Hematopoietic multipotent progenitor cell treated with erythropoietin and hydrocortisone succinate and interleukin-3 and kit ligand, for 4 days (in vitro differentiated cells): ENCODE results near the gene CUL2.
"Not testable (repeated sequence)": the region's sequence is repeated elsewhere in the genome, so short reads cannot be mapped to it uniquely, and the experiment has no call there.

ENCODE experiments used
- DNase-seq: peaks from one replicate; pipeline ENCODE4 v3.0.0-alpha.2; 2015

The CUL2 gene

DNA sequence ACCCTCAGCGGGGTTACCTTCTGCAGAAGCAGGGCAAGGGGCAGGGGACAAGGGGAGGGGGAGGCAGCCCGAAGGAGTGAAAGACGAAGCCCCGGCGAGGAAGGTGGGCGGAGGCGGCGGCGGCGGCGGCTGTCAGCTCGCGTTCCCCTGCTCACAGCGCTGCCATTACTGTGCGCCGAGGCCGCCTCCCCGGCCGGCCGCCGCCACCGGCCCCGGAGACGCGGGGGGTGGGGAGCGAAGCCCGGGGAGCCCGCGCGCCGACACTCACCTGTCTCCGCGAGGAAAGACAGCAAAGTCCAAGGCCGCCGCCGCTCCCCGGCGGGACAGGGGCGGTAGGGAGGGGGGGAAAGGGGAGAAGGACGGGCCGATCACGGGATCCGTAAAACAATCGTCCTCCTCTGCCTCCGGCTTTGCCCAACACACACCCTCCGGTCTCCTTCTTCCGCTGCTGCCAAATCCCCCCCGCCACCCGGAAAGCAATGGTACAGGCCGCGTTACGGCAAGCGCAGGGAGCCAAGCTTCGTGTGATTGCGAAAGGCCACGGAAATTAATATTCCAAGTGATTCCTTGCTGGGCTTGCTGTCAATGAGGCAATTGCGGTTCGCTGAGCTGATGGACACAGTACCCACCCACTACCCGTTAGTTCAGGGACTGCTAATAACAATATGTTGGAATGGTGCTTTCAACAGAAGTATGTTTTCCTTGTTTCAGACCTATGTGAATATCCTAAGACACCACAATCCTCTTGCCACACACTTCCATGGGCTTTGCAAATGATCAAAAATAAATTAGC, at the start of gene CUL2:
CUL2 (minus strand) TSS at position 180 of the 793 bp plus-strand sequence. CDS start 19,024 bp downstream, outside the sequence.
- DNase-seq: peak; percentile 96

DNA sequence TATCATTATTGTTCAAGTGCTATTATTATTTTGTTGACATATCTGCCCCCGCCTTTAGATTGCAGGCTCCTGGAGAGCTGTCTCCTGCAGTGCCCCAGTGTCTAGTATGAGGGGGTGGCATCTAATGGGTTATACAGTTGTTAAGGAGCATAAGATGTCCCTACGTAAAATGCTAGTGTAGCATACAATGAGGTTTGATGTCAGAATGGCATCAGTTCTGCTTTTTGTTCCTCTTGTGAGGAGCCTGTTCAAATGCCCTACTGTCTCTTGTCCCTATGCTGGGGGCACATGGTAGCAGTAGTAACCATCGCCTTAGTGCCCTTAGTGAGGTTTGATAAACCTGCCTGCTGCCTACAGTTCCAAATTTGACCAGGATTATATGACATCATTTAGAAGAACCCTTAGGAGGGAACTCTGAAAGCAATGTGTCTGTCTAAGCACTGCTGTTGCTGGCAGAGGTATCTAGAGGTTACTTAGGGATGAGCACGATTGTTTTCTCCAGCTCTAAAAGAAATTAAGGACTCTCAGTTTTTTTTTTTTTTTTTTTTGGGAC, 46.2 kb upstream of the CUL2 start:
- DNase-seq: peak; percentile 33

DNA sequence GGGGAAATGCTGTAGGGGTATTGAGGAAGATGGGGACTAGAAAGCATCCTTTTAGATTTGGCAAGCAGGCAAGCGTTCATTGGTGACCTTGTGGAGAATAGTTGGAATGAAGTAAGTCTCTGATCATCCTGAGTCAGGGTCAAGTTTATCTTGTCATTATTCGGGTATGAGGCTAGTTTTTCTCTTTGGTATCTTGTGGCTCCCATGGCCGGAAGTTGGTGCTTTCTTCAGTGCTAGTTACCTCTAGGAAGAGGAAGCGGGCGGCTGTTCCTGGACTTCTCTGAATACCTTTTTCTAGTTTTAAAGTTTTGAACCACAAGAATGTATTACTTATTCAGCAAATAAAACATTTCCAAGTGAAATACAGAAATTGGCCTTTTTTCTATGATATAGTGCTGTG, 45.7 kb upstream of the CUL2 start:
- DNase-seq: no peak

DNA sequence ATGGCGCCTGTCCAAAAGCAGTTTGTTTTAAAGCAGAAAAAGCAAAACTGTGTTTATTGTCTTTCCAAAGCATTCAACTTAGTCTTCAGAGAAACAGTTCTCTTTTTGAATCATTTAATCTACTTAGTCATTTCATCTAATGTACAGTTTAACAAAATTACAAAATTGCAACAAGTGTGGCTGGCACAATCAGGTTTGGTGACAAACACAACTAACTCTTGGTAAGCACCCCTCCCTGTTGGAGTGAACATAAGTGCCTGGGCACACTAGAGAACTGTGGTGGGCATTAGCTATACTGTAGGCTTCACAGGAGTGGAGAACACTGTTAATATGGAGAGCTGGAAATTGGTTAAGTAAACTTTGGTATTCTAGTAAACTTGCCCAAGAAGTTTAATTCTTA, 43.4 kb upstream of the CUL2 start:
- DNase-seq: no peak

DNA sequence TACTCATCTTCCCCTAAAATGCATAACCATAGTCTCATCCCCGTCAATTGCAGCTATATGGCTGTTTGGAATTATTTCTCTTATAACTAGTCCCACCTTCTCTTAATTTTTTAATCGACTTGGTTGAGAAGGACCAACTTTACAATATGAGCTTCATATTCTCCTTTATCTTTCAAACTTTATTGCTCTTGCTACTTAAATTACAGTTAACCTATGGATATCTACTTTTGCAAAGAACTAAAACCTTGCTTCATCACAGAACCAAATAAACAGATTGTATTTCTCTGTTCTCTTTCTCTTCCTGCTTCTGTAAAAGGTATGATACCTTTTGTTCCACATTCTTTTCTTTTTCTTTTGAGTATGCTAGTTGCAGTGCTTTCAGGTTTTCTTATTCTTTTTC, 42.6 kb upstream of the CUL2 start:
- no peak for DNase-seq

DNA sequence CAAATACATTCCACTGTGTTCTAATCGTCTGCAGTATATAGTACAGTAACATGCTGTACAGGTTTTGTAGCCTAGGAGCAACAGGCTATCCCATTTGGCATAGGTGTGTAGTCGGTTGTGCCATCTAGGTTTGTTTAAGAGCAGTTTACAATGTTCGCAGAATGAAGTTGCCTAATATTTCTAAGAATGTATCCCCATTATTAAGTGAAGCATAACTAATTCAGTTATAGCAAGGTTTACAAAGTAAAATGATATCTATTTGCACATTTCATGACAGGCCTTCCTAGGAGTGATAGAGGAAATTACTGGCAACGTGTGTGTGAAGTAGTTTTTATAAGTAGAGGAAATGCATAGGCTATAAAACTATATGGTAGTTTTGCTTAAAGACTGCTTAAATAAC, 40.5 kb upstream of the CUL2 start:
- no peak for DNase-seq

DNA sequence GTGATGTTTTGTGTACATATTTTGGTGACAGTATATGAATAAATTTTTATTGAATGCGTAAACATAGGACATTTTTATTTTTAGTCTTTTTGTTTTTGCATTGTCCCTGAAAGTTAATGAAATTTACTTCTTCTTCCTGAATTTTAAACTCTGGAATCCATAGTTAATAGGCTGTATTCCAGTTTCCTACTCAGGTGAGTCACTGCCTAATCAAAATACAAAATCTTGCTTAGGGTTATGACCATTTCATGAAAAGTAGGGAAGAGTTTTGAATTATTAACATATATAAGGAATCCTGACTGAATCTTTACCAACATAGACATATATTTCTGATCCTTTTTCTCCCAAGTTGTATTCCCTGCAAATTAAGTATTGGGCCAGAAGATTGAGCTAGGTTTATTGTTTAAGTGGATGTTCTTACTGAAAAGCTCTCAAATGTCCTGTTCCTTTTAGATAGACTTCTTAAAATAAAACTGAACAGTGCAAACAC, 39.1 kb upstream of the CUL2 start:
- DNase-seq: no peak

DNA sequence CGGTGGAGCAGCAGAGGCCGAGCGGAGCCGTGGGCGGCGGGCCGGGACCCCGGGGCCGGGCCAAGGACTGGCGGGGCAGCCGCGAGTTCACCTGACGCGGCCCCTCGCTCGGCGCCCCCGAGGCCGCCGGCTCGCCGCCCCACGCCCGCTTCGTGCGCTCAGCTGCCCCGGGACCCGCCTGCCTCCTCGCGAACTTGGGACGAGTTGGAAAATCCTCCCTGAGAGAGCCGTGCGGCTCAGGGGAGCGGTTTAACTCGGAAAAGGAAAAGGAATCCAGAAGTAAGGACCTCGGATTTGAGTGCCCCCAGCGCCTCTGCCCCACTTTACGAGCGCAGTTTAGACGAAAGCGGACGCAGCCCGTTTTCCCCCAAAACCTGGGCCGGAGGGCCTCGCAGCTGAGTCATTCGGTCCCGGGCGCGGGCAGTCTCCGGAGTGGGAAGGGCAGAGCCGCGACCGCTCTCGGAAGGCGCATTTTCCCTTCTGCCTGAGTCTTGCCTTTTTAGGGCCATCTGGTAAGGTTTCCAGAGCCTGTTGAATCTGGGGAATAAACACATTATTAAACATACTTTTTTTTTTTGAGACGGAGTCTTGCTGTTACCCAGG, 37.2 kb upstream of the CUL2 start:
- peak; percentile 80 for DNase-seq

DNA sequence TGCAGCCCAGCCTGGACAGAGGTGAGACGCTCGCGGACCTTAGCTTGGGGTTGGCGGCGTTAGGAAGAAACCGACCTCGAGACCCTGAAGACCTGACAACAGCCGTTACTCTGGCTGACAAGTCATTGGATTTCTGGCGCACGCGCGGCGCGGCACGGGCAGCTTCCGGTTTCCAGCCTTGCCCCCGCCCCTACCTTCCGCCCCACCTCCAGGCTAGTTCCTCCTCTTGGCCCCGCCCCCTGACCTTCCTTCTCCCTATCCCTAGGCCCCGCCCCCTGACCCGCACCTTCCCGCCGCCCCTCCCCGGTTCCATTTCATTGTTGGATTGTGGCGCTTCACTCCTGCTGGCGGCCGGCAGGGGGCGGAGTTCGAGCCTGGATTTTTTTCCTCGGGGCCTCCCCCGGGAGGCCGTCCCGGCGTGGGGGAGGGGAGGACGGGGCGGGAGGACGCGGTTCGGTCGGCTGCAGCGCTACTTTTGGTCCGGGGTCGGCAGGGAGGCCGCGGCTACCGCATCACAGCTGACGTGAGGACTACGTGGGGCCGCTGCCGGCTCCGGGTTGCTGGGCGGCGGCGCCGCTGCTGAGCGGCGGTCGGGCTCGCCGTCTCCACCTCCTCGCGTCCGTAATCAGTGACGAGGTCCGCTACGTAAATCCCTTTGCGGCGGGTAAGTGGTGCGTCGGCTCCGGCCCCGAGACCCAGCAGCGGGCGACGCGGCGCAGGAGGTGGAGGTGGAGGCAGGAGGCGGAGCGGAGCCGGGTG, 36.6 kb upstream of the CUL2 start, which contains the start of gene CREM:
CREM (plus strand) TSS at position 317 of the 759 bp plus-strand sequence. CDS start 10,990 bp downstream, outside the sequence.
- DNase-seq: peak; percentile 100

DNA sequence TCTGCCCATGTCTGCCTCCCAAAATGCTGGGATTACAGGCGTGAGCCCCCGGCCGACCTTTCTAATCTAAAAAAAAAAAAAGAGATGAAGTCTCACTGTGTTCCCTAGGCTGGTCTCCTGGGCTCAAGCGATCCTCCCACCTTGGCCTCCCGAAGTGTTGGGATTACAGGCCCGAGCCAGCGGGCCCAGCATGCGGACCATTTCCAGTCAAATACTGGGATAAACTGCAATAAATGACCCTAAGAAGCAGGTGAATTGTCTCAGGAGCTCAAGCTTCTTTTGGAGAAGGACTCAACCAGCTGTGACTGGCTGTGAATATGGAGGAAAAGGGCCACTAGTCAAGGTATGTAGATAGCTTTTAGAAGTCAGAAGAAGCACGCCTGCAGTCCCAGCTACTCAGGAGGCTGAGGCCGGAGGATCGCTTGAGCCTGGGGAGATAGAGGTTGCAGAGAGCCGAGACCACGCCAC, 36.0 kb upstream of the CUL2 start:
- no peak for DNase-seq

DNA sequence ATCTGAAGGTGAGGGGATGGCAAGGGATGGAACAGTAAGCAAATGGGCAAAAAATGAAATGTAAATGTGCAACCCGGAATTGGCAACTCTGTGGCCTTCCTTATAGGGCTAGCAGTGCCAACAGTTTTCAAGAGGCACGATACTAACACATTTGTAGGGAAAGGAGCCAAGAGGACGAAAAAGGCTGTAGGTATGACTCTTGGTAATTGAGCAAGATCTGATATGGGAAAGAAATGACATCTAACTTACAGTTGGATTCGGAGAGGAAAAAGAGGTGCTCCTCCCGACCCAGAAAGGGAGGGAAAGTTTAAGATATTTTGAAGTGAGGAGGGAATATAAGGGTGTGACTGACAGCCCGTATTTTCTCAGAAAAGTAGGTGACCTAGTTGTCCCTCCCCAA, 34.4 kb upstream of the CUL2 start:
- no peak for DNase-seq

DNA sequence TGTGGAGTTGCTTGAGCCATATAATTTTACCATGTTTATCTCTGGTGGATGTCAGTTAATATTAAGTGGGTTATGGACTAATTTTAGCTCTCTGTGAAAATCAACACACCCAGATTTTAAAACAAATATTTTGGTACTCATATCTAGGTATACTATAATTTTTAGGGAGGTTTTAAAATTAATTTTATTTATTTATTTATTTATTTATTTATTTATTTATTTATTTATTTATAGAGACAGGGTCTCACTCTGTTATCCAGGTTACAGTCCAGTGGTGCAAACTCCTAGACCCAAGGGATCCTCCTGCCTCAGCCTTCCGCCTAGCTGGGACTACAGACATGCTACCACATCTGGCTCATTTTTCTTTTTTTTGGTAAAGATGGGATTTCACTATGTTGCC, 29.2 kb upstream of the CUL2 start:
- no peak for DNase-seq

DNA sequence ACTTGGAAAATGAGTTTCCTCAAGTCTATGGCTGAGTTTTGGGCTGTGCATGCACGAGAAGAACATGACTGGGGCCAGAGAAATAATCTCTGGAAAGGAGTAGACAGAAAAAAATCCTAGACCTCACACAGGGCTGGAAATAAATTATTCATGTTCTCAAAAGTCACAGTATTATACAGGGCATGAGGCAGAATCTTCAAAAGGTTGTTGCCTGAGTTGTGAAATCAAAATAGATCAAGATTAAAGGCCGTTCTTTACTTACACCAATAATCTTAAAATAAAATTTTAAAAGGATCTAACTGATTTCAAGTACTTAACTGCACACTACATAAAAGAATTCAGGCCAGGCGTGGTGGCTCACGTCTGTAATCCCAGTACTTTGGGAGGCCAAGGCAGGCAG, 22.4 kb upstream of the CUL2 start:
- DNase-seq: no peak

DNA sequence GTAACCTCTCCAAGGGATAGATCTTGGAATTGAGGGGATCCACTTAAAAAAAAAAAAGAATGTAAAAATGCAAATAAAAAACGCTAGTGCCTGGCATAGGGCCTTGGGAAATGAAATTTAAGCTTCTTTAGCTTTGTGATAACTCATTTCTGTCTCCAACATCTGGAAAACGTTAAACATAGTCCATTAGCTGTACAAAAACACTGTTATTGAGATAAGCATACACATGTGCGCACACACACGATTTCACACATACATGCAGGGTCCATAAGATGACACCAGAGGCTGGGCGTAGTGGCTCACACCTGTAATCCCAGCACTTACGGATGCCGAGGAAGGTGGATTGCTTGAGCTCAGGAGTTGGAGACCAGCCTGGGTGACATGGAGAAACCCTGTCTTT, 13.7 kb upstream of the CUL2 start:
- no peak for DNase-seq

DNA sequence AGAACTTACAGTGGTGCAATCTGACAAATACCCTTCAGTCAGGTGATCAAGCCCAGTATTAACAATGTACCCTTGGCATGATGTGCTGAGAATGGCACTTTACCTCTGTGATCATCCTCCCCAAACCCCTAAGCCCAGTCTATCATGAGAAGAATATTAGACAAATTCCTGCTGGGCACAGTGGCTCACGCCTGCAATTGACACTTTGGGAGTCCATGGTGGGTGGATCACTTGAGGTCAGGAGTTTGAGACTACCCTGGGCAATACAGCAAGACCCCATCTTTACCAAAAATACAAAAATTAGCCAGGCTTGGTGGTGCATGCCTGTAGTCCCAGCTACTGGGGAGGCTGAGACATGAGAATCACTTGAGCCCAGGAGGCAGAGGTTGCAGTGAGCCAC, 7.4 kb upstream of the CUL2 start:
- no peak for DNase-seq

DNA sequence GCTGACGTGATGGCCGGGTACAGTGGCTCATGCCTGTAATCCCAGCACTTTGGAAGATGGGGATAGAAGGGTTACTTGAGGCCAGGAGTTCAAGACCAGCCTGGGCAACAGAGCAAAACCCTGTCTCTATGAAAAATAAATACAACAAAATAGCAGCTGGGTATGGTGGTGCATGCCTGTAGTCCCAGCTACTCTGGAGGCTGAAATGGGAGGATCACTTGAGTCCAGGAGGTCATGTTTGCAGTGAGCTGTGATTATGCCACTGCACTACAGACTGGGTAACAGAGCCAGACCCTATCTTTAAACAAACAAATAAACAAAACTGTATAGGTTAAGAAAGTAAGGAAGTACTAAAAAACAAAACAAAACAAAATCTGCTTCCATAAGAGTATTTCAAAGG, 6.2 kb upstream of the CUL2 start:
- no peak for DNase-seq

DNA sequence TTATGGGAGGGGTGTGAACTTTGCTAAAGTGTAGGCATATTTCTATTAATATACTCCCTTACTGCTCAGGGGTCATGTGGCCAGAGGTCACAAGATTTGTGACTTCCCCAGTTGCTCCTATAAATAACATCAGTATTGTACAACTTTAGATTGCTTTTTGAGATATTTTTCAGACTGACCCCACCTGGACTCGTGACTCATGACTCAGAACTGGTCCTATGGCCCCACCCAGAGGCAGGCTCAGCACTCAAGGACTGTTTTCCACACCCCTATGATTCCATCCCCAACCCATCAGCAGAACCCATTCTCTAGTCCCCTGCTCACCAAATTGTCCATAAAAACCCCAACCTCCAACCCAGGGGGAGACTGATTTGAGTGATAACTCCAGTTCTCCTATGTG, 2.7 kb upstream of the CUL2 start:
- peak; percentile 23 for DNase-seq

DNA sequence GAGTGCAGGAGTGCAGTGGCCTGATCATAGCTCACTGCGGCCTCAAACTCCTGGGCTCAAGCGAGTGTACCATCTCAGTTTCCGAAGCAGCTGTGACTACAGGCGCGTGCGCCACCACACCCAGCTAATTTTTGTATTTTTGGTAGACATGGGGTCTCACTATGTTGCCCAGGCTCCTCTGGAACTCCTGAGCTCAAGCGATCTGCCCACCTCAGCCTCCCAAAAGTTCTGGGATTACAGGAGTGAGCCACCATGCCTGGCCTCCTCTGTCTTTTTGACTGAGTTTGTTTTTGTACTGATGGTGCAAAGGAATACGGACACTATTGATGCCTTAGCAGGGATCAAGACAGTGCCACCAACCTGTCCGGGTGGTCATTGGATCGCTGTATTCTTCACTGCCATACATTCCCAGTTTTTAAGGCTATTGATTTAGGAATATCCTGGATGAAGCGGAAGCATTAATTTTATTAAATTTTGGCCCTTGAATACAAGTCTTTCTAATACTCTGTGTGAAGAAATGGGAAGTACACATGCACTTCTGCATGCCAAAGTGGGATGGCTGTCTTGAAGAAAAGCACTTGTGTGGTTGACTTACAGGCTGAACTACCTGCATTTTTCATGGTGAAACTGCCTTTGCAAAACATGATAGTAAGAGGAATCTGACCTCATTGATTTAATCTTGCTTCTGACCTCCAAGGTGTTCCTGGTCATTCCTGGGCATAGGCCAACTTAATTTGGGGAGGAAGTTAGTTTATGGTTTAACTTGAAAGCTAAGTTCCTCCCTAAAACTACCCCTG, 2.1 kb upstream of the CUL2 start:
- no peak for DNase-seq

DNA sequence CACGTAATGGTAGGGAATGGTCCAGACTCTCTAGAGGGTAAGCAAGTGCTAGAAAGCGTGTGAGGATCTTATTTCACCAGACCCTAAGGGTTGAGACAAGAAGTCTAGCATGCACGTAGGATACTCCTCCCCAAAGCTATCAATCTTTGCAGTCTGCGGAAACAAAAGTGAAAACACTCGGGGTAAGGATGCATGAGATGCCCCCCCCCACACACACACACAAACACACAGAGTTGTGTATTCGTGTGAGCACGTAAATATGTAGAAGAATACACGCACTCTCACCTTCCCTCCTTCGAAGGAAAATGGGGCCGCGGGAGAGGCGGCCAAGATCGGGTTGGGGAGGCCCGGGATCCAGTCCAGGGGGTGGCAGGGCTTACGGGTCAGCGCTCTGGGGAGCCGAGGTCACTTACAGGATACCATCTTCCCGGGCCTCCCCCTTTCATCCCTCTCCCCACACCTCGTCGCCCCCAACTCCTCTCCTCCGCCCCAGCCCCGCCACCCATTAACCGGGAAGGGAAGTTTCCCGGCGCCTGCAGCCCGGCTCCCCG, 455 bp downstream of the CUL2 start:
- peak; percentile 57 for DNase-seq

DNA sequence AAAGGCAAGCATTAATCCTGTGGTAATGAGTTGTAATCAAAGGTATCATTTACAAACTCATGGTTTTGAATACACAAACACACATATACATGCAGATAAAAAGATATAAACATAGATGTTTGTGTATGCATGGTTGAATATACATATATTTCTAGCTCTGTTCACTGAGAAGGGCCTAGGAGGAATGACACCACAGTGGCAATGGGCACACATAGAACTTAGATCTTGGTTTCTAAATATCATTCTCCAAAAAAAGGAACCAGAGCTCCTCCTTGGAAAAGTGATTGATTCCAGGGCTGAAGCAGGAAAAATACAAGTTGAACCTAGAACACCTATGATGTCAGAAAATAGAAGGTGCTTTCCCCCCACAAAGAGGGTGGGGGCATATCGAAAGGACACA, 6.9 kb downstream of the CUL2 start:
- no peak for DNase-seq

DNA sequence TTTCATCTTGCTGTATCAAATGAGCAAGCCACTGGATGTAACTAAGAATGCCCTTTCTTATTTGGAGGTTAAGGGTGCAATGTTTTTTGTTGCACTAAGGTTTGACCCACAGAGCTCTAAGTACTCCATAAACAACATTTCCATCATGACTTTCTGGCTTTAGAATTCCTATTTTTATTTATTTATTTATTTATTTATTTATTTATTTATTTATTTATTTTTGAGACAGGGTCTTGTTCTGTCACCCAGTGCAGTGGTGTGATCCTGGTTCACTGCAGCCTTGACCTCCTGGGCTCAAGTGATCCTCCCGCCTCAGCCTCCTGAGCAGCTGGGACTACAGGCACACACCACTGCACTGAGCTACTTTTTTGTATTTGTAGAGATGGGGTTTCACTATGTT, 9.9 kb downstream of the CUL2 start:
- DNase-seq: not testable (repeated sequence)

DNA sequence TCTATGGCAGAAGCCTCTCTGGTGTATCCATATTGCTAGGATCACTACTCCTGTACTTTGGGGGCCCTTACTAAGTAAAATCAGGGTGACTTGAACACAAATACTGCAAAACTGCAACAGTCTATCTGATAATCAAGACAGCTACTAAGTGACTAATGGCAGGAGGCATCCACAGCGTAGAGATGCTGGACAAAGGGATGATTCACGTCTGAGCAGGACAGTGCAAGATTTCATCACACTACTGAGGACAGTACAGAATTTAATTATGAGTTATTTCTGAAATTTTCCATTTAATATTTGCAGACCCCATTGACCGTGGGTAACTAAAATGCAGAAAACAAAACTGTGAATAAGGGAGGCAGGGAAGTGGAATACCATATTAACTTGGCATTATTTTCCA, 10.4 kb downstream of the CUL2 start:
- no peak for DNase-seq
